HEK293 (cell line): ENCODE results near the gene PLD4.

ENCODE experiments used
- CTCF ChIA-PET: fragments of 350-600 bp; formaldehyde crosslinking; extraction: SDS; loops from one replicate; lab custom pipeline; 2021; ENCODE audit warnings: antibody characterized with exemption; lab: Yijun Ruan, JAX
- POLR2A ChIA-PET: fragments of 300-600 bp; formaldehyde crosslinking; extraction: SDS; loops from one replicate; lab custom pipeline; 2020; ENCODE audit warnings: antibody characterized with exemption, inconsistent platforms; lab: Yijun Ruan, JAX
- H3K27ac ChIP-seq: fragments of 200-500 bp; sonication (Bioruptor generic); 2 replicates; pipeline ENCODE4 v1.5.1; 2014; ENCODE audit warnings: low read depth, low read length, control low read depth, inconsistent platforms; ENCODE audit errors: extremely low read depth
- H3K36me3 ChIP-seq, 2 experiments: fragments of 200-500 bp in 1 of 2; sonication (Bioruptor generic) in 1 of 2; 1 replicate in 1 of 2; 2 replicates in 1 of 2; pipeline ENCODE4 v1.5.1; 2014 to 2017; ENCODE audit warnings: inconsistent platforms in 2 of 2, low read length in 2 of 2; ENCODE audit not compliant: control insufficient read depth in 2 of 2, insufficient read depth in 1 of 2
- H3K4me1 ChIP-seq: fragments of 200-500 bp; sonication (Bioruptor generic); 2 replicates; pipeline ENCODE4 v1.5.1; 2014; ENCODE audit warnings: mild to moderate bottlenecking, low read length, inconsistent platforms; ENCODE audit not compliant: control insufficient read depth, insufficient read depth
- H3K4me3 ChIP-seq: 2 replicates; pipeline ENCODE4 v1.5.1; 2011; ENCODE audit warnings: low read depth, mild to moderate bottlenecking, control low read depth, low read length, moderate library complexity
- H3K9me3 ChIP-seq: fragments of 200-500 bp; sonication (Bioruptor generic); 2 replicates; pipeline ENCODE4 v1.5.1; 2014; ENCODE audit warnings: low read depth, low read length, inconsistent platforms; ENCODE audit not compliant: control insufficient read depth, insufficient read depth
- GLI4 ChIP-seq: fragments of 450-650 bp; formaldehyde crosslinking; IDR thresholded peaks from 2 replicates; pipeline ENCODE4 v1.5.1; 2016; ENCODE audit warnings: missing biosample characterization, missing genetic modification characterization
- GLIS1 ChIP-seq: fragments of 450-650 bp; formaldehyde crosslinking; IDR thresholded peaks from 2 replicates; pipeline ENCODE4 v1.5.1; 2016; ENCODE audit warnings: missing biosample characterization, missing genetic modification characterization
- GLIS2 ChIP-seq: fragments of 450-650 bp; formaldehyde crosslinking; IDR thresholded peaks from 2 replicates; pipeline ENCODE4 v1.5.1; 2016; ENCODE audit warnings: missing biosample characterization, missing genetic modification characterization
- IKZF3 ChIP-seq: fragments of 450-650 bp; IDR thresholded peaks from 2 replicates; pipeline ENCODE4 v1.5.0; 2018; ENCODE audit warnings: missing biosample characterization, mild to moderate bottlenecking, missing genetic modification characterization, moderate library complexity
- KLF1 ChIP-seq: fragments of 450-650 bp; formaldehyde crosslinking; IDR thresholded peaks from 2 replicates; pipeline ENCODE4 v1.5.1; 2016; ENCODE audit warnings: missing biosample characterization, missing genetic modification characterization
- OSR2 ChIP-seq: fragments of 450-650 bp; formaldehyde crosslinking; IDR thresholded peaks from 2 replicates; pipeline ENCODE4 v1.5.1; 2016; ENCODE audit warnings: missing biosample characterization, missing genetic modification characterization
- PRDM1 ChIP-seq: fragments of 450-650 bp; formaldehyde crosslinking; IDR thresholded peaks from 2 replicates; pipeline ENCODE4; 2016; ENCODE audit warnings: missing biosample characterization, missing genetic modification characterization
- SCRT2 ChIP-seq: fragments of 450-650 bp; formaldehyde crosslinking; IDR thresholded peaks from 2 replicates; pipeline ENCODE4 v1.5.1; 2016; ENCODE audit warnings: missing biosample characterization, missing genetic modification characterization
- TRIM28 ChIP-seq: IDR thresholded peaks from 2 replicates; pipeline ENCODE4 v1.6.1; 2011; ENCODE audit warnings: low read length, control low read depth, borderline replicate concordance
- YY1 ChIP-seq: fragments of 450-650 bp; formaldehyde crosslinking; IDR thresholded peaks from 2 replicates; pipeline ENCODE4 v1.5.1; 2018; ENCODE audit warnings: missing biosample characterization, missing genetic modification characterization
- ZFHX2 ChIP-seq: fragments of 450-650 bp; formaldehyde crosslinking; conservative IDR thresholded peaks from 2 replicates; pipeline ENCODE4 v1.5.1; 2016; ENCODE audit warnings: missing biosample characterization, missing genetic modification characterization
- ZFP3 ChIP-seq: fragments of 450-650 bp; formaldehyde crosslinking; IDR thresholded peaks from 2 replicates; pipeline ENCODE4 v1.5.1; 2016; ENCODE audit warnings: low read depth, missing biosample characterization, missing genetic modification characterization
- ZNF132 ChIP-seq: fragments of 450-650 bp; formaldehyde crosslinking; IDR thresholded peaks from 2 replicates; pipeline ENCODE4 v1.5.1; 2017; ENCODE audit warnings: missing biosample characterization, missing genetic modification characterization, borderline replicate concordance
- ZNF184 ChIP-seq: fragments of 450-650 bp; IDR thresholded peaks from 2 replicates; pipeline ENCODE4 v1.5.1; 2018; ENCODE audit warnings: missing biosample characterization, mild to moderate bottlenecking, missing genetic modification characterization
- ZNF211 ChIP-seq: fragments of 450-650 bp; formaldehyde crosslinking; IDR thresholded peaks from 2 replicates; pipeline ENCODE4 v1.5.1; 2016; ENCODE audit warnings: low read depth, missing biosample characterization, missing genetic modification characterization
- ZNF23 ChIP-seq: fragments of 450-650 bp; formaldehyde crosslinking; IDR thresholded peaks from 2 replicates; pipeline ENCODE4 v1.5.1; 2016; ENCODE audit warnings: missing biosample characterization, missing genetic modification characterization, borderline replicate concordance
- ZNF398 ChIP-seq: fragments of 450-650 bp; formaldehyde crosslinking; IDR thresholded peaks from 2 replicates; pipeline ENCODE4 v1.5.1; 2017; ENCODE audit warnings: missing biosample characterization, missing genetic modification characterization
- ZNF623 ChIP-seq: fragments of 450-650 bp; formaldehyde crosslinking; IDR thresholded peaks from 2 replicates; pipeline ENCODE4 v1.5.1; 2016; ENCODE audit warnings: missing biosample characterization, missing genetic modification characterization
- ZNF660 ChIP-seq: fragments of 450-650 bp; IDR thresholded peaks from 2 replicates; pipeline ENCODE4 v1.5.1; 2018; ENCODE audit warnings: missing biosample characterization, mild to moderate bottlenecking, missing genetic modification characterization
- ZNF843 ChIP-seq: fragments of 450-650 bp; formaldehyde crosslinking; IDR thresholded peaks from 2 replicates; pipeline ENCODE4 v1.5.1; 2016; ENCODE audit warnings: missing biosample characterization, missing genetic modification characterization
- TF ChIP-seq, protein P1 (sequence below): fragments of 450-650 bp; formaldehyde crosslinking; IDR thresholded peaks from 2 replicates; pipeline ENCODE4 v1.5.1; 2016; ENCODE audit warnings: missing biosample characterization, missing genetic modification characterization

PLD4 gene

DNA sequence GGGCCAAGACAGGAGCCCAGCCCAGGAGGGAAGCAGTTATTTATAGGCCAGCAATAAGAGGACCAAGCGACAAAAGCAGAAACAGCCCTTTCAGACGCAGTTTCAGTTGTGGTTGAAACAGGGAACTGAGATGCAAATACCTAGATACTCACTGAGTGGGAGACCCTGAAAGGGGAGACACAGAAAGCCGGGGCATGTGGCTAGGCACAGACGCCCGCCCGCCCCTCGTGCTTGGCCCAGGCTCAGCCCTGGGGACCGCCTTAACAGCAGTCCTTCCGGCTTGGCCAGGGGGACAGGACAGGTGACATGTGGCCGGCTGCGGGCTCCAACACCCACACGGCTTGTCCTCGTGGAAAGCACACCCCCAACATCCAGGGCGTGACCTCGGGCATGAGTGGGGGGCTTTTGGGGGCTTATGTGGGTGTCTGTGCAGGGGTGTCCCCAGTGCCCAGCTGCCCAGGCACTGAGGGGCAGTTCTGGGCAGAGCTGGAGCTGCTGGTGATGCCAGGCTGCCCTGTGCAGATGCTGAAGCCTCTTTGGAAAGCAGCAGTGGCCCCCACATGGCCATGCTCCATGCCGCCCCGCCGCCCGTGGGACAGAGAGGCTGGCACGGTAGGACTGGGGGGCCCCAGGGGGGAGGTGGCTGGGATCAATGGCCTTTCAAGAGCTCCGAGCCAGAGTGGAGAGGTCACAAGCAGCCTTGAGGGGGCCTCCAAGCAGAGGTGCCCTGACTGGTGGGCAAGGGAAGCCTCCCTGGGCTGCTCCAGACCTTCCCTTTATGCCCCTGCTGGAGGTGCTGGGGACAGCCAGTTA is 2.1 kb downstream of the PLD4 start:
- POLR2A ChIA-PET = no interaction called here
- no peak overlapping the region for H3K4me3 ChIP-seq
- no peaks in the 10 kb centered on the region for H3K4me1 ChIP-seq
- H3K36me3 ChIP-seq = no peaks in the 10 kb centered on the region
- no peaks in the 10 kb centered on the region for H3K9me3 ChIP-seq
- TF ChIP-seq ZNF23 (tag by site-specific recombination) (no peak), ZNF184 (no peak), ZFP3 (no peak), TRIM28 (no peak), GLIS2 (tag by site-specific recombination) (0 out of 2 replicates have a peak, but pooled peaks have one; percentile 18), ZNF398 (tag by site-specific recombination) (no peak), GLI4 (tag by site-specific recombination) (no peak), ZNF211 (tag by site-specific recombination) (no peak), ZNF132 (tag by site-specific recombination) (no peak), ZFHX2 (tag by site-specific recombination) (0 out of 2 replicates have a peak, but pooled peaks have one; percentile 19)
- TF ChIP-seq, all 188 proteins: peak for 2
- CTCF ChIA-PET = interaction anchor here (0.5 kb wide), 1 partner anchor 22 kb away, joined by 3 read pairs; no protein-coding TSS in a partner anchor
- no peak overlapping the region for H3K27ac ChIP-seq

DNA sequence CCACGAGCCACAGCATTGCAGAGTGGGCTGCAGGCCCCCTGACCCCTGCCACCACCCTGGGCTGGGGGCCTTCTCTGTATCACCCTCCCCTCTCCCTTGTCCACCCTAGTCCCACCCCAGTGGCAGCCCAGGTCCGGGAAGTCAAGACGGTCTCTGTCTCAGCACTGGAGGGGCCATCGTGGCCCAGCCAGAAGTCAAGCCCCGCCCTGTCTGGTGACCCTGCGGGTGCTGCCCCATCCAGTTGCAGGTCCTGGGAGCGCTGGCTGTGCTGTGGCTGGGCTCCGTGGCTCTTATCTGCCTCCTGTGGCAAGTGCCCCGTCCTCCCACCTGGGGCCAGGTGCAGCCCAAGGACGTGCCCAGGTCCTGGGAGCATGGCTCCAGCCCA is 2.7 kb downstream of the PLD4 start:
- H3K36me3 ChIP-seq = no peaks in the 10 kb centered on the region
- H3K9me3 ChIP-seq = no peaks in the 10 kb centered on the region
- CTCF ChIA-PET = no interaction called here
- no peaks in the 10 kb centered on the region for H3K4me1 ChIP-seq
- TF ChIP-seq ZNF623 (no peak), PRDM1 (no peak), ZNF660 (tag by site-specific recombination) (no peak), ZNF843 (tag by site-specific recombination) (no peak), YY1 (no peak), IKZF3 (tag by site-specific recombination) (no peak)
- TF ChIP-seq, protein P1, sequence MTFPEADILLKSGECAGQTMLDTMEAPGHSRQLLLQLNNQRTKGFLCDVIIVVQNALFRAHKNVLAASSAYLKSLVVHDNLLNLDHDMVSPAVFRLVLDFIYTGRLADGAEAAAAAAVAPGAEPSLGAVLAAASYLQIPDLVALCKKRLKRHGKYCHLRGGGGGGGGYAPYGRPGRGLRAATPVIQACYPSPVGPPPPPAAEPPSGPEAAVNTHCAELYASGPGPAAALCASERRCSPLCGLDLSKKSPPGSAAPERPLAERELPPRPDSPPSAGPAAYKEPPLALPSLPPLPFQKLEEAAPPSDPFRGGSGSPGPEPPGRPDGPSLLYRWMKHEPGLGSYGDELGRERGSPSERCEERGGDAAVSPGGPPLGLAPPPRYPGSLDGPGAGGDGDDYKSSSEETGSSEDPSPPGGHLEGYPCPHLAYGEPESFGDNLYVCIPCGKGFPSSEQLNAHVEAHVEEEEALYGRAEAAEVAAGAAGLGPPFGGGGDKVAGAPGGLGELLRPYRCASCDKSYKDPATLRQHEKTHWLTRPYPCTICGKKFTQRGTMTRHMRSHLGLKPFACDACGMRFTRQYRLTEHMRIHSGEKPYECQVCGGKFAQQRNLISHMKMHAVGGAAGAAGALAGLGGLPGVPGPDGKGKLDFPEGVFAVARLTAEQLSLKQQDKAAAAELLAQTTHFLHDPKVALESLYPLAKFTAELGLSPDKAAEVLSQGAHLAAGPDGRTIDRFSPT = no peak
- POLR2A ChIA-PET = no interaction called here
- no peak overlapping the region for H3K4me3 ChIP-seq
- H3K27ac ChIP-seq = no peak overlapping the region

- Histone ChIP-seq H3K9me3 (no peaks in the 10 kb centered on the region), H3K4me3 (no peak overlapping the region), H3K4me1 (no peaks in the 10 kb centered on the region)
- 0 out of 2 replicates have a peak, but pooled peaks have one; percentile 9 for TF ChIP-seq SCRT2 (tag by site-specific recombination)
- no peak for TF ChIP-seq OSR2 (tag by site-specific recombination)
- peak; percentile 65 for TF ChIP-seq GLIS1 (tag by site-specific recombination)
- no peak for TF ChIP-seq KLF1 (tag by site-specific recombination)
- TF ChIP-seq, all 188 proteins: peak for 2
- CTCF ChIA-PET = no interaction called here
- Histone ChIP-seq H3K36me3 (no peaks in the 10 kb centered on the region), H3K27ac (no peak overlapping the region)
- POLR2A ChIA-PET = no interaction called here
Measured at GRCh38 chr14:104927901-104928300, 3.2 kb downstream of the PLD4 start.
